WTC11 (cell line): ENCODE data around the gene GSTT4. TPM values are rescaled to one million over a fixed set of nuclear protein-coding genes. Genes with fewer than 3 reads are reported as not detected.

Experiments used
- ATAC-seq: fragments of 200-7000 bp; cut with Tn5 transposase; 2 replicates; pipeline ENCODE4 v1.10.0; 2021; ENCODE audit warnings: mild to moderate bottlenecking, moderate library complexity
- CTCF ChIA-PET: fragments of 300-600 bp; sonication (Branson Sonifier 250); formaldehyde crosslinking; loops from one replicate; lab custom pipeline; 2021; ENCODE audit warnings: antibody characterized with exemption; lab: Charles Lee
- POLR2A ChIA-PET: fragments of 350-600 bp; sonication (Branson Sonifier 250); formaldehyde crosslinking; loops from one replicate; lab custom pipeline; 2021; ENCODE audit warnings: antibody characterized with exemption; lab: Charles Lee
- DNase-seq: peaks from one replicate; pipeline ENCODE4 v3.0.0; 2021; ENCODE audit warnings: low spot score
- H3K27ac Mint-ChIP-seq: 2 replicates; pipeline ENCODE4 v1.8.0; 2021; ENCODE audit warnings: mixed read lengths
- H3K27me3 Mint-ChIP-seq: 2 replicates; pipeline ENCODE4 v1.8.0; 2021; ENCODE audit warnings: low read depth, mild to moderate bottlenecking, moderate library complexity, mixed read lengths
- H3K36me3 Mint-ChIP-seq: 2 replicates; pipeline ENCODE4 v1.8.0; 2021; ENCODE audit warnings: mixed read lengths
- H3K4me1 Mint-ChIP-seq: 2 replicates; pipeline ENCODE4 v1.8.0; 2022; ENCODE audit warnings: mixed read lengths
- H3K4me3 Mint-ChIP-seq: 2 replicates; pipeline ENCODE4 v1.8.0; 2021; ENCODE audit warnings: mild to moderate bottlenecking, moderate library complexity, mixed read lengths
- H3K9me3 Mint-ChIP-seq: 2 replicates; pipeline ENCODE4 v1.8.0; 2021; ENCODE audit warnings: mixed read lengths
- ELF4 ChIP-seq: sonication (generic); formaldehyde crosslinking; IDR thresholded peaks from 2 replicates; pipeline ENCODE4 v1.8.1; 2022; ENCODE audit warnings: low read depth, mild to moderate bottlenecking, moderate library complexity, missing genetic modification reagents
- FOXJ3 ChIP-seq: sonication (generic); formaldehyde crosslinking; IDR thresholded peaks from 2 replicates; pipeline ENCODE4 v1.9.0; 2021; ENCODE audit warnings: missing genetic modification reagents, mild to moderate bottlenecking, borderline replicate concordance
- FOXP1 ChIP-seq: sonication (generic); formaldehyde crosslinking; IDR thresholded peaks from 2 replicates; pipeline ENCODE4 v1.8.0; 2022; ENCODE audit warnings: missing genetic modification reagents, mild to moderate bottlenecking, moderate library complexity, borderline replicate concordance
- HMGA2 ChIP-seq: fragments of 250-450 bp; sonication (Bioruptor Pico); IDR thresholded peaks from 2 replicates; pipeline ENCODE4 v1.4.0; 2021; ENCODE audit warnings: mild to moderate bottlenecking, moderate library complexity
- KAT7 ChIP-seq: sonication (generic); formaldehyde crosslinking; IDR thresholded peaks from 2 replicates; pipeline ENCODE4 v1.8.1; 2023; ENCODE audit warnings: missing genetic modification reagents, mild to moderate bottlenecking, borderline replicate concordance
- RELA ChIP-seq: sonication (generic); formaldehyde crosslinking; IDR thresholded peaks from 2 replicates; pipeline ENCODE4 v1.8.1; 2022; ENCODE audit warnings: missing genetic modification reagents, mild to moderate bottlenecking, borderline replicate concordance
- RORB ChIP-seq: fragments of 250-450 bp; sonication (Bioruptor Pico); IDR thresholded peaks from 2 replicates; pipeline ENCODE4 v1.9.0; 2021; ENCODE audit warnings: mild to moderate bottlenecking
- SOX15 ChIP-seq: fragments of 250-450 bp; sonication (Bioruptor Pico); IDR thresholded peaks from 2 replicates; pipeline ENCODE4 v1.9.0; 2021; ENCODE audit warnings: mild to moderate bottlenecking
- TCF7 ChIP-seq: sonication (generic); formaldehyde crosslinking; IDR thresholded peaks from 2 replicates; pipeline ENCODE4 v1.8.0; 2022; ENCODE audit warnings: mild to moderate bottlenecking, low read depth, missing genetic modification reagents, moderate library complexity
- ZNF219 ChIP-seq: sonication (generic); formaldehyde crosslinking; IDR thresholded peaks from 2 replicates; pipeline ENCODE4 v1.8.0; 2023; ENCODE audit warnings: missing genetic modification reagents, mild to moderate bottlenecking, borderline replicate concordance
- ZNF232 ChIP-seq: sonication (generic); formaldehyde crosslinking; IDR thresholded peaks from 2 replicates; pipeline ENCODE4 v1.8.0; 2022; ENCODE audit warnings: mild to moderate bottlenecking, missing genetic modification reagents
- total RNA-seq: library from RNA; stranded (reverse); gene quantifications from 3 replicates; pipeline ENCODE4 v1.2.3, GENCODE V29; 2021
- TF ChIP-seq, protein P1 (sequence below): sonication (generic); formaldehyde crosslinking; IDR thresholded peaks from 2 replicates; pipeline ENCODE4 v1.8.1; 2022; ENCODE audit warnings: low read depth, missing genetic modification reagents, borderline replicate concordance
- TF ChIP-seq, protein P2 (sequence below): sonication (generic); formaldehyde crosslinking; IDR thresholded peaks from 2 replicates; pipeline ENCODE4 v1.8.1; 2022; ENCODE audit warnings: low read depth, mild to moderate bottlenecking, moderate library complexity, missing genetic modification reagents, borderline replicate concordance
- TF ChIP-seq, protein P3 (sequence below): fragments of 250-450 bp; sonication (Bioruptor Pico); conservative IDR thresholded peaks from 2 replicates; pipeline ENCODE4 v1.9.0; 2021; ENCODE audit warnings: mild to moderate bottlenecking
- TF ChIP-seq, protein P4 (sequence below): sonication (generic); formaldehyde crosslinking; IDR thresholded peaks from 2 replicates; pipeline ENCODE4 v1.8.1; 2022; ENCODE audit warnings: missing genetic modification reagents, borderline replicate concordance
- TF ChIP-seq, protein P5 (sequence below): sonication (generic); formaldehyde crosslinking; IDR thresholded peaks from 2 replicates; pipeline ENCODE4 v1.8.1; 2022; ENCODE audit warnings: mild to moderate bottlenecking, moderate library complexity, missing genetic modification reagents

Gene GSTT4
- total RNA-seq, 1 experiment from 2014 or later: not detected

DNA sequence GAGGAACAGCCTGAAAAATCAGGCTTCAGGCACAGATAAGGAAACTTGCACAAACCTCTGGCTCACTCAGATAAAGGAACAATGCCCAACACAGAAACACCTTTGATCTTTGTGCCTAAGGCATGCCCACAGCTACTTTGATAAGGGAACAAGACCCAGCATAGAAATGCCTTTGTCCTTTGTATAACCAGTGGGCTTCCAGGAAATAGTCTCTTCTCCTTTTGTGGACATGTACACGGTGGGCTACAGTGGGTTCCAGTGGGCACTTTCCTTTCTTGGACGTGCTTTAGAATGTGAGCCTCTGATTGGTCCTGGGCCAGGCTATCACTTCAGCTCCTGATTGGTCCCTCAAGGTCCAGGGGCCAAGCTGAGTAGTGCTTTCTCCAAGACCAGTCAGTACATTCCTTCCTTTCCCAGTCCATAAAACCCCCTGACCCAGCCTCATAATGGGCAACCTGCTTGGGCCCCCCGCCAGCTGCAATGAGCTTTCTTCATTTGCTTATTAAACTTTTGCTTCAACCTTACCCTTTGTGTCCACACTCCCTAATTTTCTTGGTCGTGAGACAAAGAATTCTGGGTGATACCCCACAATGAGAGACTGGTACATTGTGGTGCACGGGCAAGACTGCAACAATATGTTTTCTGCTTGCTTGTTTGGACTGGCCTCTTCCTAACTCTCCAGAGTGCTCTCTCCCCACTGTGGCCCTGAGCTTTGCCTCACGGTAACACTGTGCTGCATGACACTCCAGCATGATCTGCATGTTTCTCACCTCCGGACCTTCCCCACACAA lies 4.2 kb upstream of the GSTT4 start:
- Mint-ChIP-seq H3K27me3 (peaks cover 18% of the 10 kb centered on the region), H3K27ac (no peak overlapping the region), H3K9me3 (peaks cover 5% of the 10 kb centered on the region), H3K4me1 (peaks cover 4% of the 10 kb centered on the region), H3K4me3 (no peak overlapping the region), H3K36me3 (no peaks in the 10 kb centered on the region)
- ATAC-seq: no peak
- no peak for TF ChIP-seq RORB
- TF ChIP-seq, protein P1, sequence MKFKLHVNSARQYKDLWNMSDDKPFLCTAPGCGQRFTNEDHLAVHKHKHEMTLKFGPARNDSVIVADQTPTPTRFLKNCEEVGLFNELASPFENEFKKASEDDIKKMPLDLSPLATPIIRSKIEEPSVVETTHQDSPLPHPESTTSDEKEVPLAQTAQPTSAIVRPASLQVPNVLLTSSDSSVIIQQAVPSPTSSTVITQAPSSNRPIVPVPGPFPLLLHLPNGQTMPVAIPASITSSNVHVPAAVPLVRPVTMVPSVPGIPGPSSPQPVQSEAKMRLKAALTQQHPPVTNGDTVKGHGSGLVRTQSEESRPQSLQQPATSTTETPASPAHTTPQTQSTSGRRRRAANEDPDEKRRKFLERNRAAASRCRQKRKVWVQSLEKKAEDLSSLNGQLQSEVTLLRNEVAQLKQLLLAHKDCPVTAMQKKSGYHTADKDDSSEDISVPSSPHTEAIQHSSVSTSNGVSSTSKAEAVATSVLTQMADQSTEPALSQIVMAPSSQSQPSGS (CRISPR knock-in tag): no peak
- no peak for TF ChIP-seq RELA
- no peak for TF ChIP-seq FOXP1
- TF ChIP-seq, protein P2, sequence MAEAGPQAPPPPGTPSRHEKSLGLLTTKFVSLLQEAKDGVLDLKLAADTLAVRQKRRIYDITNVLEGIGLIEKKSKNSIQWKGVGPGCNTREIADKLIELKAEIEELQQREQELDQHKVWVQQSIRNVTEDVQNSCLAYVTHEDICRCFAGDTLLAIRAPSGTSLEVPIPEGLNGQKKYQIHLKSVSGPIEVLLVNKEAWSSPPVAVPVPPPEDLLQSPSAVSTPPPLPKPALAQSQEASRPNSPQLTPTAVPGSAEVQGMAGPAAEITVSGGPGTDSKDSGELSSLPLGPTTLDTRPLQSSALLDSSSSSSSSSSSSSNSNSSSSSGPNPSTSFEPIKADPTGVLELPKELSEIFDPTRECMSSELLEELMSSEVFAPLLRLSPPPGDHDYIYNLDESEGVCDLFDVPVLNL: no peak
- TF ChIP-seq, protein P3, sequence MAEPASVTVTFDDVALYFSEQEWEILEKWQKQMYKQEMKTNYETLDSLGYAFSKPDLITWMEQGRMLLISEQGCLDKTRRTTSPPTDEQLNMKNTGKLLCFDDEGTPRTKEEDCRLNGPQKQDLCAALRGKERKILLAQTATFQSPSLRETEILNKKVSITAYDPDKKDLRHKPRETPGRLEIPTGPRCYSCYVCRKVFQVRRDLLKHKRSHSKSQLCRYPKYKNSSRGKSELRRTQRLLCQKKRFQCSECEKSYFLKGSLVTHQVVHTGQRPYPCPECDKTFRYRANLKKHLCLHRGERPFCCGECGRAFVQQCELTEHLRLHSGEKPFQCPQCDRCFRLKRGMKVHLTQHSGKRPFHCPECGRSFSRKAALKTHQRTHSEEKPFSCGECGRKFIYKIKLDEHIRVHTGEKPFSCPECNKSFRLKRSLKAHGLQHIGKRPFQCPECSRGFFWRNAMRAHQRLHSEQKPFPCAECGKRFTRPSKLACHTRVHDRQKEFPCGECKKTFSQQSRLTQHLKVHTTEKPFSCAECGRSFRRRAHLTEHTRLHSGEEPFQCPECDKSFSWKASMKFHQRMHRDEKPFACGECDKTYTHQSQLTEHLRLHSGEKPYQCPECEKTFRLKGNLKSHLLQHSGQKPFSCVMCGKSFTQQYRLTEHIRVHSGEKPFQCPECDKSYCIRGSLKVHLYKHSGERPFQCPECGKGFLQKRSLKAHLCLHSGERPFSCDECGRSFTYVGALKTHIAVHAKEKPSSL (CRISPR knock-in tag): no peak
- TF ChIP-seq ELF4 (CRISPR knock-in tag): no peak
- no peak for TF ChIP-seq KAT7 (CRISPR knock-in tag)
- no peak for TF ChIP-seq FOXJ3 (CRISPR knock-in tag)
- no peak for TF ChIP-seq ZNF232 (CRISPR knock-in tag)
- TF ChIP-seq ZNF219 (CRISPR knock-in tag): no peak
- TF ChIP-seq, protein P4, sequence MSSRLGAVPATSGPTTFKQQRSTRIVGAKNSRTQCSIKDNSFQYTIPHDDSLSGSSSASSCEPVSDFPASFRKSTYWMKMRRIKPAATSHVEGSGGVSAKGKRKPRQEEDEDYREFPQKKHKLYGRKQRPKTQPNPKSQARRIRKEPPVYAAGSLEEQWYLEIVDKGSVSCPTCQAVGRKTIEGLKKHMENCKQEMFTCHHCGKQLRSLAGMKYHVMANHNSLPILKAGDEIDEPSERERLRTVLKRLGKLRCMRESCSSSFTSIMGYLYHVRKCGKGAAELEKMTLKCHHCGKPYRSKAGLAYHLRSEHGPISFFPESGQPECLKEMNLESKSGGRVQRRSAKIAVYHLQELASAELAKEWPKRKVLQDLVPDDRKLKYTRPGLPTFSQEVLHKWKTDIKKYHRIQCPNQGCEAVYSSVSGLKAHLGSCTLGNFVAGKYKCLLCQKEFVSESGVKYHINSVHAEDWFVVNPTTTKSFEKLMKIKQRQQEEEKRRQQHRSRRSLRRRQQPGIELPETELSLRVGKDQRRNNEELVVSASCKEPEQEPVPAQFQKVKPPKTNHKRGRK (CRISPR knock-in tag): no peak
- no peak for TF ChIP-seq TCF7 (CRISPR knock-in tag)
- TF ChIP-seq SOX15 (CRISPR knock-in tag): no peak
- TF ChIP-seq, protein P5, sequence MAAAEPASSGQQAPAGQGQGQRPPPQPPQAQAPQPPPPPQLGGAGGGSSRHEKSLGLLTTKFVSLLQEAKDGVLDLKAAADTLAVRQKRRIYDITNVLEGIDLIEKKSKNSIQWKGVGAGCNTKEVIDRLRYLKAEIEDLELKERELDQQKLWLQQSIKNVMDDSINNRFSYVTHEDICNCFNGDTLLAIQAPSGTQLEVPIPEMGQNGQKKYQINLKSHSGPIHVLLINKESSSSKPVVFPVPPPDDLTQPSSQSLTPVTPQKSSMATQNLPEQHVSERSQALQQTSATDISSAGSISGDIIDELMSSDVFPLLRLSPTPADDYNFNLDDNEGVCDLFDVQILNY (CRISPR knock-in tag): no peak
- no peak for TF ChIP-seq HMGA2 (CRISPR knock-in tag)
- no peak for DNase-seq
- POLR2A ChIA-PET: no interaction called here
- CTCF ChIA-PET: interaction anchor here (0.5 to 2.1 kb wide), 3 partner anchors 147 to 238 kb away, joined by 3 to 6 read pairs (median 3); no protein-coding TSS in a partner anchor
